HEK293 (cell line): ENCODE results near the gene FBXL4.
A peak's percentile ranks its signal among the peaks of the same experiment; 100 is the strongest.

ENCODE experiments used
- CTCF ChIA-PET: fragments of 350-600 bp; formaldehyde crosslinking; extraction: SDS; loops from one replicate; lab custom pipeline; 2021; ENCODE audit warnings: antibody characterized with exemption; lab: Yijun Ruan, JAX
- POLR2A ChIA-PET: fragments of 300-600 bp; formaldehyde crosslinking; extraction: SDS; loops from one replicate; lab custom pipeline; 2020; ENCODE audit warnings: antibody characterized with exemption, inconsistent platforms; lab: Yijun Ruan, JAX
- H3K27ac ChIP-seq: fragments of 200-500 bp; sonication (Bioruptor generic); 2 replicates; pipeline ENCODE4 v1.5.1; 2014; ENCODE audit warnings: low read depth, low read length, control low read depth, inconsistent platforms; ENCODE audit errors: extremely low read depth
- H3K36me3 ChIP-seq, 2 experiments: fragments of 200-500 bp in 1 of 2; sonication (Bioruptor generic) in 1 of 2; 1 replicate in 1 of 2; 2 replicates in 1 of 2; pipeline ENCODE4 v1.5.1; 2014 to 2017; ENCODE audit warnings: inconsistent platforms in 2 of 2, low read length in 2 of 2; ENCODE audit not compliant: control insufficient read depth in 2 of 2, insufficient read depth in 1 of 2
- H3K4me1 ChIP-seq: fragments of 200-500 bp; sonication (Bioruptor generic); 2 replicates; pipeline ENCODE4 v1.5.1; 2014; ENCODE audit warnings: mild to moderate bottlenecking, low read length, inconsistent platforms; ENCODE audit not compliant: control insufficient read depth, insufficient read depth
- H3K4me3 ChIP-seq: 2 replicates; pipeline ENCODE4 v1.5.1; 2011; ENCODE audit warnings: low read depth, mild to moderate bottlenecking, control low read depth, low read length, moderate library complexity
- H3K9me3 ChIP-seq: fragments of 200-500 bp; sonication (Bioruptor generic); 2 replicates; pipeline ENCODE4 v1.5.1; 2014; ENCODE audit warnings: low read depth, low read length, inconsistent platforms; ENCODE audit not compliant: control insufficient read depth, insufficient read depth
- GLIS1 ChIP-seq: fragments of 450-650 bp; formaldehyde crosslinking; IDR thresholded peaks from 2 replicates; pipeline ENCODE4 v1.5.1; 2016; ENCODE audit warnings: missing biosample characterization, missing genetic modification characterization
- SCRT2 ChIP-seq: fragments of 450-650 bp; formaldehyde crosslinking; IDR thresholded peaks from 2 replicates; pipeline ENCODE4 v1.5.1; 2016; ENCODE audit warnings: missing biosample characterization, missing genetic modification characterization
- SETDB1 ChIP-seq: IDR thresholded peaks from one replicate; pipeline ENCODE4 v1.6.1; 2017; ENCODE audit warnings: mild to moderate bottlenecking, low read length, moderate library complexity, mixed read lengths; ENCODE audit not compliant: insufficient read length
- ZBTB11 ChIP-seq: fragments of 450-650 bp; formaldehyde crosslinking; conservative IDR thresholded peaks from 2 replicates; pipeline ENCODE4 v1.5.1; 2016; ENCODE audit warnings: low read depth, missing biosample characterization, missing genetic modification characterization
- ZBTB26 ChIP-seq: fragments of 450-650 bp; formaldehyde crosslinking; optimal IDR thresholded peaks from 2 replicates; pipeline ENCODE3; 2016; ENCODE audit warnings: missing biosample characterization, mild to moderate bottlenecking, missing genetic modification characterization
- ZFHX2 ChIP-seq: fragments of 450-650 bp; formaldehyde crosslinking; conservative IDR thresholded peaks from 2 replicates; pipeline ENCODE4 v1.5.1; 2016; ENCODE audit warnings: missing biosample characterization, missing genetic modification characterization
- ZNF140 ChIP-seq: fragments of 450-650 bp; formaldehyde crosslinking; IDR thresholded peaks from 2 replicates; pipeline ENCODE4 v1.5.1; 2016; ENCODE audit warnings: missing biosample characterization, missing genetic modification characterization
- ZNF221 ChIP-seq: fragments of 450-650 bp; formaldehyde crosslinking; IDR thresholded peaks from 2 replicates; pipeline ENCODE4 v1.5.1; 2017; ENCODE audit warnings: missing biosample characterization, missing genetic modification characterization, borderline replicate concordance
- ZNF223 ChIP-seq: fragments of 450-650 bp; formaldehyde crosslinking; IDR thresholded peaks from 2 replicates; pipeline ENCODE4 v1.5.1; 2016; ENCODE audit warnings: missing biosample characterization, missing genetic modification characterization
- ZNF362 ChIP-seq: fragments of 450-650 bp; formaldehyde crosslinking; IDR thresholded peaks from 2 replicates; pipeline ENCODE4 v1.5.1; 2016; ENCODE audit warnings: missing biosample characterization, missing genetic modification characterization
- ZNF398 ChIP-seq: fragments of 450-650 bp; formaldehyde crosslinking; IDR thresholded peaks from 2 replicates; pipeline ENCODE4 v1.5.1; 2017; ENCODE audit warnings: missing biosample characterization, missing genetic modification characterization
- ZNF473 ChIP-seq: fragments of 450-650 bp; formaldehyde crosslinking; IDR thresholded peaks from 2 replicates; pipeline ENCODE4 v1.5.1; 2017; ENCODE audit warnings: missing biosample characterization, missing genetic modification characterization
- ZNF530 ChIP-seq: fragments of 450-650 bp; formaldehyde crosslinking; IDR thresholded peaks from 2 replicates; pipeline ENCODE4 v1.5.1; 2016; ENCODE audit warnings: low read depth, missing biosample characterization, missing genetic modification characterization
- ZNF571 ChIP-seq: fragments of 450-650 bp; formaldehyde crosslinking; IDR thresholded peaks from 2 replicates; pipeline ENCODE4 v1.5.0; 2017; ENCODE audit warnings: missing biosample characterization, missing genetic modification characterization
- ZNF645 ChIP-seq: fragments of 450-650 bp; formaldehyde crosslinking; IDR thresholded peaks from 2 replicates; pipeline ENCODE4; 2016; ENCODE audit warnings: missing biosample characterization, missing genetic modification characterization
- ZXDB ChIP-seq: fragments of 450-650 bp; formaldehyde crosslinking; IDR thresholded peaks from 2 replicates; pipeline ENCODE4 v1.5.1; 2016; ENCODE audit warnings: missing biosample characterization, missing genetic modification characterization

The FBXL4 gene

GRCh38 chr6:98833057-98833306 lies 114.8 kb downstream of the FBXL4 start (continued):
- peak; percentile 94 for TF ChIP-seq ZBTB26 (tag by site-specific recombination)
- TF ChIP-seq SCRT2 (tag by site-specific recombination), result peak; percentile 81
- no peak for TF ChIP-seq ZNF645 (tag by site-specific recombination)
- TF ChIP-seq ZNF221 (tag by site-specific recombination), result no peak
- 0 out of 2 replicates have a peak, but pooled peaks have one; percentile 9 for TF ChIP-seq ZBTB11 (tag by site-specific recombination)

- Histone ChIP-seq H3K4me3 (no peak overlapping the region), H3K36me3 (no peaks in the 10 kb centered on the region), H3K9me3 (no peaks in the 10 kb centered on the region), H3K27ac (peak overlapping the region; percentile 80; the same call in 1 of the 2 replicates), H3K4me1 (no peaks in the 10 kb centered on the region; the same call in 1 of the 2 replicates)
- ChIA-PET POLR2A (no interaction called here), CTCF (interaction anchor here (0.6 kb wide), 2 partner anchors 415 to 507 kb away, joined by 3 to 4 read pairs; no protein-coding TSS in a partner anchor)
- TF ChIP-seq ZNF140 (tag by site-specific recombination), result no peak
- TF ChIP-seq ZNF398 (tag by site-specific recombination), result 0 out of 2 replicates have a peak, but pooled peaks have one; percentile 12
- no peak for TF ChIP-seq ZNF473 (tag by site-specific recombination)
- TF ChIP-seq ZNF530 (tag by site-specific recombination), result no peak
- peak; percentile 41 for TF ChIP-seq ZFHX2
- 0 out of 2 replicates have a peak, but pooled peaks have one; percentile 34 for TF ChIP-seq ZNF223 (tag by site-specific recombination)
- peak; percentile 24; the same call in 1 of the 2 replicates for TF ChIP-seq GLIS1 (tag by site-specific recombination)
- TF ChIP-seq SETDB1, result peak; percentile 43
- 0 out of 2 replicates have a peak, but pooled peaks have one; percentile 6 for TF ChIP-seq ZXDB (tag by site-specific recombination)
These were observed 115.3 kb downstream of the FBXL4 start for GRCh38 chr6:98832284-98833056.

GRCh38 chr6:98831959-98832283 lies 115.8 kb downstream of the FBXL4 start:
- Histone ChIP-seq H3K4me1 (no peaks in the 10 kb centered on the region; the same call in 1 of the 2 replicates), H3K4me3 (no peak overlapping the region), H3K9me3 (no peaks in the 10 kb centered on the region), H3K36me3 (no peaks in the 10 kb centered on the region), H3K27ac (no peak overlapping the region)
- ChIA-PET CTCF (interaction anchor here (0.6 kb wide), 2 partner anchors 416 to 507 kb away, joined by 3 to 4 read pairs; no protein-coding TSS in a partner anchor), POLR2A (no interaction called here)
- TF ChIP-seq ZNF571 (tag by site-specific recombination) (no peak), ZNF362 (no peak)
